Fibroblast of peridontal ligament (primary cell): ENCODE measurements around the gene DGUOK.
A peak's percentile ranks its signal among the peaks of the same experiment; 100 is the strongest.
"Not testable (repeated sequence)": the region's sequence is repeated elsewhere in the genome, so short reads cannot be mapped to it uniquely, and the experiment has no call there.

ENCODE experiments used
- DNase-seq: peaks from one replicate; pipeline ENCODE4 v3.0.0-alpha.2; 2010; ENCODE audit errors: extremely low read depth

DGUOK gene

GRCh38 chr2:73926493-73927327, at the start of gene DGUOK:
Gene DGUOK, plus strand, starts transcription at chr2:73926880. Its CDS starts 31 bp downstream, at chr2:73926911.
- DNase-seq, result peak; percentile 99

DNA sequence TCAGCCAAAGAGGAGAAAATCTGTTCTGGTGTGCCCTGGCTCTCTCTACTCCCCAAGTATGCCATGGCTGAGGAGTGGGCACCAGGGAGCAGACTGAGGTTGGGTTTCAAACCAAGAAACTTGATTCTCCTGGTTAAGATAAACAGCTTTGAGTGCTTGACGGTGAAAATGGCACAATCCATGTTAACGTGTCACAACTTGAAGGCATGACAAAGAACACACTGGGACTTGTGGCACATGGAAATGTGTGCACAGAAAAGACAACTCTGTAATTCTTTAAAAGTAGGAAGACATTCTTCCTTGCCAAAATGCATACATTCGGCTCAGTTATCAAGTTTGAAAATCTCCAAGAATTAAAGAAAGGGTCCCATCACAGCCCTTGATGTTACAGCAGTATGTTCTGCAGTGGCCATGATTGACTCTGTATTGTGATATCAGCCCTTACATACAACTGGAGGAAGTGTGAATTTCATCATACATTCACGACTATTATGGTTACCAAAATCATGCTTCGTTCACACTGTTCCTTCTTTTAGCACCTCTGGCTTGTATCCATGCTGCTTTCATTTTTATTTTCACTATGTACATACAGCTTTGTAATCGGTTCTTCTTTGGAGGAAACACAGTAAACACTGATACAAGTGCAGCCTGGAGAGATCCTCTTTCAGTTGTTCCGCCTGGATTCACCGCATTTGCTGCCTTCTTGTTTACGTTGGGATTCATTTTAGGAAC, 49.4 kb upstream of the DGUOK start:
- DNase-seq, result peak; percentile 19

DNA sequence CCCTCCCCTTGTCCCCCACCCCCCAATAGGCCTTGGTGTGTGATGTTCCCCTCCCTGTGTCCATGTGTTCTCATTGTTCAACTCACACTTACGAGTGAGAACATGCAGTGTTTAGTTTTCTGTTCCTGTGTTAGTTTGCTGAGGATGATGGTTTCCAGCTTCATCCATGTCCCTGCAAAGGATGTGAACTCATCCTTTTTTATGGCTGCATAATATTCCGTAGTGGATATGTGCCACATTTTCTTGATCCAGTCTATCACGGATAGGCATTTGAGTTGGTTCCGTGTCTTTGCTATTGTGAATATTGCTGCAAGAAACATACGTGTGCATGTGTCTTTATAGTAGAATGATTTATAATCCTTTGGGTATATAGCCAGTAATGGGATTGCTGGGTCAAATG, 48.7 kb upstream of the DGUOK start:
- not testable (repeated sequence) for DNase-seq

- DNase-seq, result peak; percentile 61
These were observed 41.3 kb upstream of the DGUOK start for GRCh38 chr2:73885406-73885805.

DNA sequence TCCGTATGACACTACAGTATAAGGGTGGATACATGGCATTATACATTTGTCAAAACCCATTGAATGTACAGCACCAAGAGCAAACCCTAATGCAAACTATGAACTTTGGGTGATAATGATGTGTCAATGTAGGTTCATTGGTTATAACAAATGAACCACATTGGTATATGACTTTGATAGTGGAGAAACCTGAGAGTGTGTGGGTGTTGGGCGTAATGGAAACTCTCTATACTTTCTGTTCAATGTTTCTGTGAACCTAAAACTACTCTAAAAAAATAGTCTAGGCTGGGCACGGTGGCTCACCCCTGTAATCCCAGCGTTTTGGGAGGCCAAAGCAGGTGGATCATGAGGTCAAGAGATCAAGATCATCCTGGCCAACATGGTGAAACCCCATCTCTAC, 40.3 kb upstream of the DGUOK start:
- DNase-seq, result no peak

DNA sequence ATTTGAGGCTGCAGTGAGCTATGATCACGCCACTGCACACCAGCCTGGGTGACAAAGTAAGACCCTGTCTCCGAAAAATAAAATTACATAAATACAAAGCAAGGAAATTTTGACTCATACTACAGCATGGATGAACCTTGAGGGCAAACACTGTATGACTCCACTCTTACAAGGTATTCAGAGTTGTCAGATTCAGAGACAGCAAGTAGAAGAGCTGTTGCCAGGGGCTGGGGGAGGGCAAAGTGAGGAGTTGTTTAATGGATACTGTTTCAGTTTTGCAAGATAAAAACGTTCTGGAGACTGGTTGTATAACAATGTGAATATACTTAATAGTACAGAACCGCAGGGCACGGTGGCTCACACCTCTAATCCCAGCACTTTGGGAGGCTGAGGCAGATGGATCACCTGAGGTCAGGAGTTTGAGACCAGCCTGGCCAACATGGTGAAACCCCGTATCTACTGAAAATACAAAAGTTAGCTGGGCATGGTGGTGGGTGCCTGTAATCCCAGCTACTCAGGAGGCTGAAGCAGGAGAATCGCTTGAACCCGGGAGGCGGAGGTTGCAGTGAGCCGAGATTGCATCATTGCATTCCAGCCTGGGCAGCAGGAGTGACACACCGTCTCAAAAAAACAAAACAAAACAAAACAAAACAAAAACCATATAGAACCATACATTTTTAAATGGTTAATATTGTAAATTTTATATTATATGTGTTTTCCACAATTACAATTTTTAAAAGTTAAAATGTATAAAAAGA, 38.9 kb upstream of the DGUOK start:
- not testable (repeated sequence) for DNase-seq

GRCh38 chr2:73888388-73888787, 38.3 kb upstream of the DGUOK start:
- DNase-seq, result no peak

DNA sequence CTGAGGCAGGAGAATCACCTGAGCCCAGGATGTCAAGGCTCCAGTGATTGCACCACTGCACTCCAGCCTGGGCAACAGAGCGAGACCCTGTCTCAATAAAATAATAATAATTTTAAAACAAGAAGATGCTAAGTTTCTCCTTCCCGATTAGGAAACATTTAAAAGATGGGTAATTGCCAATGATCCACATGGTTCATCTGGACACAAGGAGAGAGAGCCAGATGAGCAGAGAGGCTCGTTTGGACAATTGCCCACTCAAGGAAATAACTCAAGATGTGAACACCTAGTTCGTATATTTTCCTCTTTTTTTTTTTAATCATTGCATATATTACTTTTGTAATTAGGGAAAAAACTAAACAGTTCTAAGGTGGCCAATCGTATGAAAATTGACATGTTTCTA, 37.5 kb upstream of the DGUOK start:
- no peak for DNase-seq

DNA sequence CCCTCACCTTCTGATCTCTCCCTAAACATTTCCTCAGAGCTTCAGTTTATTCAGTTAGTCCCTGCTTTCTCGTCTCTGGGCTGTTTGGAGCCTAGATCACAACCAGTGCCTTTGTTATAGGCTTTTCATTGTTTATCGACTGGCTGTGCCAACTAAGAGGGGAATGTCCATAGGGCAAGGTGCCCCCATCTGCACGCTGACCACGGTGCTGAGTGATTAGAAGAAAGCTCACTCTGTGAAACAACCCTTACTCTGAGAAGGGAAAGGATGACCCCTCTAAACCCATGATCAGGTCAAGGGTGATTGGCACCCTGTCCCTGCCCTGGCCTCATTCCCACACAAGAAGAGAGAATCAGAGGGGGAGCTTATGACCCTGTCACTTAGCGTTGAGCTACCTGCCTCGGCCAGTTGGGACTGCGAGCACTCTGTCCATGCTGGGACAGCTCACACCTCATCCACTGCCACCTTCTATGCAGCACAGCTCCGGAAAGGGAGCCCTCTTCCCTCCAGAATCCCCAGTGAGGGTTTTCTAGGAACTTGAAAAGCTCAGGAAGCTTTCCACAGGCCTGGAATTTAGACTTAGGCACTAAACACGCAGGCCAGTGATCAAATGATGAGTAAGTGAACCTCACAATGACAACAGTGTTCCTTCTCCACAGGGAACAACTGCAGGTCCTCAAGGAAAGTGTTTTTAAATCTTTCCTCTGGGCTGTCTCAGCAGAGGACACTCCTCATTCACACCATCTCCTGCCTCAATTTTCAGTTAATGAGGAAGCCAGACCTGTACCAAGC, 36.2 kb upstream of the DGUOK start:
- peak; percentile 13 for DNase-seq

- DNase-seq, result no peak
These were observed 35.3 kb upstream of the DGUOK start for GRCh38 chr2:73891276-73891901.

- peak; percentile 57 for DNase-seq
These were observed 33.9 kb upstream of the DGUOK start, which contains the start of gene ACTG2 for GRCh38 chr2:73892631-73893329. Gene ACTG2, plus strand, starts transcription at chr2:73893008. Its CDS starts 8,304 bp downstream, at chr2:73901312.

- no peak for DNase-seq
These were observed 32.8 kb upstream of the DGUOK start for GRCh38 chr2:73893764-73894474.

DNA sequence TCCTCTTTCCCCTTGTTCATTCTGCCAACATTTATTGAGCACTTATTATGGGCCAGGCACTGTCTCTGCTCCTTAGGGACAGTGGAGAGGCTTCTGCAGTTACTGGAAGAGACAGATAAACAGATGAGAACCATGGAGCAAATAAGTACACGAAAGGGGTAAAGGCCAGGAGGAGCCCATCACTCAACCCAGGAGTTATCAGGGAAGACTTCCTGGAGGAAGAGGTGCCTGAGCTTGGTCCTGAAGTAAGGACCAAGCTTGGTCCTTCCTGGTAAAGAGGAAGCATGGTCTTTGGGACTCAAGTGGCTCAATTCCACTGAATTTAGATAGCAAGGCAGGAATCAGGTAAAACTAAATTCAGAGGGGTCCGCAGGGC, 32.2 kb upstream of the DGUOK start:
- DNase-seq, result no peak

- DNase-seq, result no peak
These were observed 31.8 kb upstream of the DGUOK start for GRCh38 chr2:73894877-73895276.

GRCh38 chr2:73895473-73895872, 31.2 kb upstream of the DGUOK start:
- no peak for DNase-seq

- DNase-seq, result peak; percentile 98
These were observed 30.1 kb upstream of the DGUOK start for GRCh38 chr2:73896362-73897239.

DNA sequence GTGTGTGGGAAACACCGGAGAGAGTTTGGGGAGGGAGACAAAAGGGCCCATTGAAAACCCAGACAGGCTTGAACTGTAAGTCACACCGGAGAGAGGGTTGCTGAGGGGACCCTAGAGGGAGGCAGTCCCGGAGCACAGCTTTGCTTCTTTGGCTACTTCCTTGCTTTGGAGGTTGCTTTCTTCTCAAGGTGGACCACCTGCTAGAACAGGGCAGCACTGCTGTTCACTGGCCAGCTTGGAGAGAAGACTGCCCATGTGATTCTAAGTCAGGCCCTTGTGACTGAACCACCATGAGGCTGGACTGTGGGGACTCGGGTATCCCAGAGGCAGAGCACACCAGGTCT, 29.5 kb upstream of the DGUOK start:
- DNase-seq, result no peak

- DNase-seq, result no peak
These were observed 28.7 kb upstream of the DGUOK start for GRCh38 chr2:73897934-73898333.

- no peak for DNase-seq
These were observed 26.8 kb upstream of the DGUOK start for GRCh38 chr2:73899801-73900336.
